CD4-positive, alpha-beta memory T cell (primary cell): ENCODE data around the gene RIC8B. TPM values are rescaled to one million over a fixed set of nuclear protein-coding genes. Genes with fewer than 3 reads are reported as not detected.
"Not testable (repeated sequence)": the region's sequence is repeated elsewhere in the genome, so short reads cannot be mapped to it uniquely, and the experiment has no call there.

ENCODE experiments used
- CTCF ChIA-PET: fragments of 350-600 bp; sonication (Branson Sonifier 250); formaldehyde crosslinking; loops from one replicate; lab custom pipeline; 2021; ENCODE audit warnings: inconsistent platforms; ENCODE audit not compliant: partially characterized antibody; lab: Charles Lee
- POLR2A ChIA-PET: fragments of 350-600 bp; sonication (Branson Sonifier 250); formaldehyde crosslinking; loops from one replicate; lab custom pipeline; 2021; ENCODE audit not compliant: partially characterized antibody; lab: Charles Lee
- DNase-seq, 5 donors: peaks; one replicate each; pipeline versions ENCODE4 v3.0.0 to v3.0.0-alpha.2; 2020 to 2022; ENCODE audit warnings: mixed read lengths in 1 of 5
- H3K27ac ChIP-seq: one replicate; pipeline ENCODE4 v1.7.0; 2013; ENCODE audit warnings: low read depth, low read length
- H3K27me3 ChIP-seq: 2 replicates; pipeline ENCODE4 v1.7.0; 2013; ENCODE audit warnings: mild to moderate bottlenecking, low read length, moderate library complexity; ENCODE audit not compliant: insufficient read depth
- H3K36me3 ChIP-seq: 2 replicates; pipeline ENCODE4 v1.7.0; 2013; ENCODE audit warnings: mild to moderate bottlenecking, low read length, moderate library complexity; ENCODE audit not compliant: insufficient read depth
- H3K4me1 ChIP-seq: 2 replicates; pipeline ENCODE4 v1.7.0; 2013; ENCODE audit warnings: mild to moderate bottlenecking, low read length, moderate library complexity; ENCODE audit not compliant: insufficient read depth
- H3K4me3 ChIP-seq, 2 donors: one replicate each; pipeline ENCODE4 v1.7.0; 2013; ENCODE audit warnings: low read length in 2 of 2, mild to moderate bottlenecking in 1 of 2
- H3K9me3 ChIP-seq, 2 donors: one replicate each; pipeline ENCODE4 v1.7.0; 2013; ENCODE audit warnings: low read length in 2 of 2, control low read depth in 1 of 2; ENCODE audit not compliant: control insufficient read depth in 1 of 2
- H3K27ac Mint-ChIP-seq, 7 donors: one replicate each; pipeline ENCODE4 v1.8.0; 2020 to 2021; ENCODE audit warnings: mixed read lengths in 7 of 7, mild to moderate bottlenecking in 6 of 7, inconsistent platforms in 3 of 7, moderate library complexity in 3 of 7
- H3K27me3 Mint-ChIP-seq, 2 donors: one replicate each; pipeline ENCODE4 v1.8.0; 2020 to 2021; ENCODE audit warnings: mixed read lengths in 2 of 2
- H3K36me3 Mint-ChIP-seq, 2 donors: one replicate each; pipeline ENCODE4 v1.8.0; 2020 to 2021; ENCODE audit warnings: mixed read lengths in 2 of 2, inconsistent platforms in 1 of 2, mild to moderate bottlenecking in 1 of 2
- H3K4me1 Mint-ChIP-seq, 4 donors: one replicate each; pipeline ENCODE4 v1.8.0; 2020 to 2021; ENCODE audit warnings: mixed read lengths in 4 of 4, mild to moderate bottlenecking in 1 of 4
- H3K4me3 Mint-ChIP-seq, 8 donors: one replicate each; pipeline ENCODE4 v1.8.0; 2020 to 2021; ENCODE audit warnings: mixed read lengths in 8 of 8, mild to moderate bottlenecking in 7 of 8, moderate library complexity in 6 of 8, inconsistent platforms in 3 of 8
- H3K9me3 Mint-ChIP-seq, 8 donors: one replicate each; pipeline ENCODE4 v1.8.0; 2020 to 2021; ENCODE audit warnings: mixed read lengths in 8 of 8, mild to moderate bottlenecking in 5 of 8, inconsistent platforms in 3 of 8, moderate library complexity in 1 of 8
- intact Hi-C: fragments of 100-400 bp; cut with micrococcal nuclease; formaldehyde crosslinking; loops from one replicate; pipeline ENCODE4 v1.15.1; 2023
- polyA plus RNA-seq, 2 donors: library from polyadenylated mRNA; unstranded; fragments of 300-500 nt; fragmentation: Illumina TruSeq; gene quantifications; one replicate each; pipeline ENCODE4 v1.2.3, GENCODE V29; 2021
- total RNA-seq, 2 experiments: library from RNA; stranded (reverse); gene quantifications; one replicate each; pipeline ENCODE4 v1.2.3, GENCODE V29; 2021

RIC8B gene
- total and polyA plus RNA-seq, 4 experiments from 2014 or later = 8.4 to 25.0 (median 16.6) TPM

GRCh38 chr12:106923594-106923993, 149.1 kb downstream of the RIC8B start:
- H3K27ac ChIP-seq, H3K27ac Mint-ChIP-seq, CTCF ChIA-PET, H3K4me3 ChIP-seq, DNase-seq, H3K27me3 ChIP-seq, H3K36me3 ChIP-seq, H3K27me3 Mint-ChIP-seq, H3K4me1 Mint-ChIP-seq, H3K9me3 ChIP-seq, POLR2A ChIA-PET, H3K36me3 Mint-ChIP-seq, H3K9me3 Mint-ChIP-seq, intact Hi-C loops, H3K4me1 ChIP-seq, H3K4me3 Mint-ChIP-seq: not testable (repeated sequence)

DNA sequence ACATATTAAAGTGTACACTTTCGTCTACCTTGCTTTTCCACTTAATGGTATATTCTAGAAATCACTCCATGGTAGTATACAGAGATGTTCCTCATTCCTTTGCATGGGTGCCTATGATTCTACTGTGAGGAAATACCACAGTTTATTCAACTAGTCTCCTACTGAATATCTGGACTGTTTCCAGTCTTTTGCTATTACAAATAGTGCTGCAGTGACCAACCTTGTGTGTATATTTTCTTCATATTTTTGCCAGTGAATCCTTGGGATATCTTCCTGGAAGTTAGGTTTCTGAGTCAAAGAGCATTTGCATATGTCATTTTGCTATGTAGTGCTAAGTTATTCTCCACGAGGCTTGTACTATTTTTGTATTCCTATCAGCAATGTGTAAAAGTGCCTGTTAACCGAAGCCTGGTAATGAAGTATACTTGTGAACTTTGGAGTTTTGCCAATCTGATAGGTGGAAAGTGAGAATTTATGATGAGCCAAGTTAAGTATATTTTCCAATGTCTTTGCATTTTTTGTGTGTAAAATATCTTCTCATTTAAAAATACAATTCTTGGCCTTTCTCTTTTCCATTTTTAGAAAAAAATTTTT, 149.9 kb downstream of the RIC8B start:
- H3K27ac Mint-ChIP-seq = no peak overlapping the region
- no peak overlapping the region for H3K4me3 ChIP-seq
- H3K4me1 Mint-ChIP-seq = no peaks in the 10 kb centered on the region
- H3K27me3 Mint-ChIP-seq = peaks cover 8 to 9% of the 10 kb centered on the region in 2 donors
- CTCF ChIA-PET = no interaction called here
- H3K4me1 ChIP-seq = no peaks in the 10 kb centered on the region
- no peak overlapping the region for H3K27ac ChIP-seq
- H3K9me3 ChIP-seq = no peaks in the 10 kb centered on the region
- H3K4me3 Mint-ChIP-seq = no peak overlapping the region
- no peak for DNase-seq
- H3K36me3 Mint-ChIP-seq = no peaks in the 10 kb centered on the region
- no peaks in the 10 kb centered on the region for H3K36me3 ChIP-seq
- intact Hi-C loops = no loop called here
- POLR2A ChIA-PET = no interaction called here
- no peaks in the 10 kb centered on the region for H3K27me3 ChIP-seq
- H3K9me3 Mint-ChIP-seq = peaks cover 0 to 10% (median 5%) of the 10 kb centered on the region in 8 donors

DNA sequence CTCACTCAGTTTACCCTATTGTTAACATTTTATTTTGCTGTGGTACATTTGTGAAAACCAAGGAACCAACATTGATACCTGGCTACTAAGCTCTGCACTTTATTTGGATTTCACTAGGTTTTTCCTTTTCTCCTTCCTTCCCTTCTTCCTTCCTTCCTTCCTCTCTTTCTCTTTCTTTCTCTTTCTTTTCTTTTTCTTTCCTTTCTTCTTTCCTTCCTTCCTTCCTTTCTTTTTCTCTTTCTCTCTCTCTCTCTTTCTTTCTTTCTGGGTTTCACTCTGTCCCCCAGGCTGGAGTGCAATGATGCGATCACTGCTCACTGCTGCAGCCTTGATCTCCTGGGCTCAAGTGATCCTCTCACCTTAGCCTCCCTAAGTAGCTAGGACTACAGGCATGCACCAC, 152.2 kb downstream of the RIC8B start:
- H3K9me3 Mint-ChIP-seq = peaks cover 0 to 10% (median 5%) of the 10 kb centered on the region in 8 donors
- no peaks in the 10 kb centered on the region for H3K27me3 ChIP-seq
- no peak overlapping the region for H3K4me3 ChIP-seq
- no peak for DNase-seq
- no peak overlapping the region for H3K27ac Mint-ChIP-seq
- no peaks in the 10 kb centered on the region for H3K4me1 ChIP-seq
- intact Hi-C loops = no loop called here
- H3K36me3 Mint-ChIP-seq = no peaks in the 10 kb centered on the region
- H3K27ac ChIP-seq = no peak overlapping the region
- ChIA-PET POLR2A (no interaction called here), CTCF (no interaction called here)
- H3K4me1 Mint-ChIP-seq = no peaks in the 10 kb centered on the region
- H3K27me3 Mint-ChIP-seq = peaks cover 10 to 12% of the 10 kb centered on the region in 2 donors
- H3K4me3 Mint-ChIP-seq = no peak overlapping the region
- H3K9me3 ChIP-seq = no peaks in the 10 kb centered on the region
- H3K36me3 ChIP-seq = no peaks in the 10 kb centered on the region

DNA sequence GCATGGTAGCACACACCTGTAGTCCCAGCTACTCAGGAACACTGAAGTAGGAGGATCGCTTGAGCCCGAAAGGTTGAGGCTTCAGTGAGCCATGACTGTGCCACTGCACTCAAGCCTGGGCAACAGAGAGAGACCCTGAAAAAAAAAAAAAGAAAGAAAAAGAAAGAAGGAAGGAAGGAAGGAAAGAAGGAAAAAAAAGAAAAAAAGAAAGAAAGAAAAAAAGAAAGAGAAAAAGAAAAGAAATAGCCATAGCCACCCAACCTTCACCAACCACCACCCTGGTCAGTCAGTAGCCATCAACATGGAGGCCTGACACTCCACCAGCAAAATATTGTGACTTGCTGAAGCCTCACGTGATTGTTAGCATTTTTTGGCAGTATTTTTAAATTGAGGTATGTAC, 159.8 kb downstream of the RIC8B start:
- Histone ChIP-seq H3K36me3 (no peaks in the 10 kb centered on the region), H3K4me3 (no peak overlapping the region), H3K9me3 (no peaks in the 10 kb centered on the region), H3K4me1 (no peaks in the 10 kb centered on the region), H3K27ac (no peak overlapping the region), H3K27me3 (no peaks in the 10 kb centered on the region)
- peaks cover 7 to 13% of the 10 kb centered on the region in 2 donors for H3K27me3 Mint-ChIP-seq
- no peak overlapping the region for H3K27ac Mint-ChIP-seq
- H3K36me3 Mint-ChIP-seq = no peaks in the 10 kb centered on the region
- H3K9me3 Mint-ChIP-seq = no peaks in the 10 kb centered on the region
- CTCF ChIA-PET = interaction anchor here (1.2 kb wide), 1 partner anchor 18 kb away, joined by 3 read pairs; no protein-coding TSS in a partner anchor
- no peak for DNase-seq
- H3K4me1 Mint-ChIP-seq = no peaks in the 10 kb centered on the region
- H3K4me3 Mint-ChIP-seq = no peak overlapping the region
- intact Hi-C loops = no loop called here
- POLR2A ChIA-PET = no interaction called here

Other genes with a start within 250 kb of the RIC8B start
- not detected for gene RFX4, start 191.7 kb upstream of the RIC8B start, total RNA-seq
- not detected for gene RFX4, start 191.7 kb upstream of the RIC8B start, polyA plus RNA-seq
- gene TMEM263, start 181.2 kb downstream of the RIC8B start, total RNA-seq = 10 to 100 TPM; 31.2 to 32.9 TPM
- gene TMEM263, start 181.2 kb downstream of the RIC8B start, polyA plus RNA-seq = 10 to 100 TPM; 28.4 to 30.1 TPM
- gene MTERF2, start 212.5 kb downstream of the RIC8B start, total RNA-seq = 10 to 100 TPM; 12.0 TPM
- gene MTERF2, start 212.5 kb downstream of the RIC8B start, polyA plus RNA-seq = 1 to 10 TPM; 5.6 to 8.5 TPM